NB4 (cell line): ENCODE data around the gene SLFN12L.
"Not testable (repeated sequence)": the region's sequence is repeated elsewhere in the genome, so short reads cannot be mapped to it uniquely, and the experiment has no call there.

Experiments
- DNase-seq: peaks from one replicate; pipeline ENCODE4 v3.0.0; 2010; ENCODE audit warnings: low read depth
- H3K4me3 ChIP-seq: one replicate; pipeline ENCODE4 v1.5.1; 2011; ENCODE audit warnings: mild to moderate bottlenecking, low read depth, low read length, moderate library complexity
- CTCF ChIP-seq: IDR thresholded peaks from one replicate; pipeline ENCODE4 v1.5.1; 2012; ENCODE audit warnings: low read depth, low read length
- MYC ChIP-seq: IDR thresholded peaks from 2 replicates; pipeline ENCODE4 v1.6.1; 2011; ENCODE audit warnings: low read depth, low read length
- POLR2A ChIP-seq: IDR thresholded peaks from 2 replicates; pipeline ENCODE4 v1.6.1; 2011; ENCODE audit warnings: mild to moderate bottlenecking; ENCODE audit not compliant: insufficient read length; ENCODE audit errors: extremely low read depth
- TF ChIP-seq, protein P1 (sequence below): IDR thresholded peaks from 2 replicates; pipeline ENCODE4 v1.6.1; 2011; ENCODE audit warnings: low read depth, low read length

Gene SLFN12L

DNA sequence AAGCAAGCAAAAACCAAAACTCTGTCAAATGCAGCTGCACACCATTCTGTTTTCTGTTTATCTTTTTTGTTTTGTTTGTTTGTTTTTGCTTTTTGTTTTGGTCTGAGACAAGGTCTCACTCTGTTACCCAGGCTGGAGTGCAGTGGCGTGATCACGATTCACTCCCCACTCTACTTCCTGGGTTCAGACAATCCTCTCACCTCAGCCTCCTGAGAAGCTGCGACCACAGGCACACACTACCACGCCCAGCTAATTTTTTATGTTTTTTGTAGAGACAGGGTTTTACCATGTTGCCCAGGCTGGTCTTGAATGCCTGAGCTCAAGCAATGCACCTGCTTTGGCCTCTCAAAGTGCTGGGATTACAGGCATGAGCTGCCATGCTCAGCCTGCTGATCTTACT lies 69.7 kb downstream of the SLFN12L start:
- TF ChIP-seq POLR2A (no peak), CTCF (no peak), MYC (no peak)
- TF ChIP-seq, protein P1, sequence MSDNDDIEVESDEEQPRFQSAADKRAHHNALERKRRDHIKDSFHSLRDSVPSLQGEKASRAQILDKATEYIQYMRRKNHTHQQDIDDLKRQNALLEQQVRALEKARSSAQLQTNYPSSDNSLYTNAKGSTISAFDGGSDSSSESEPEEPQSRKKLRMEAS = no peak
- DNase-seq = no peak
- H3K4me3 ChIP-seq = no peak overlapping the region

DNA sequence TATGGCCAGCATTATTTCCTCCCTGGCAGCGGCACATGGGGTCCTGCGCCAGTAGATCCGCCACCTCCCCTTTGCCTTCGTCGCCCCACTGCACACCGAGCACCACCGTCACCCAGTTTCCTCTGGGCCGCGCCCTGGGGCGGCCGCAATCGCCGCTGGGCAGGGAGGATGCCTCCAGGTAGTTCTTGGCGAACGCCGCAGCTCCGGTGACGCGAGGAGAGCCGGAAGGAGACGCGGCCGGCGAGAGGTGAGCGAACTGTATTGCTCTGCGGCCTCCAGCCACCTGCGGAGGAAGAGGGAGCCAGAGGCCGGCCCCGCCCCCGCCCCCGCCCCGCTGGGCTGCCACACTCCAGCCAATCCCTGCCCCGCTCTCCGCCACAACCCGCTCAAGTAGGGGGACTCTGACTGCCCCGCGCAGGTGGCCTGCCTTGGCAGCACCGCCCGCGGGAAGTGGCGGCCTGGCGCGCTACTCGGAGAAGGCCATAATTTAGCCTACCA lies 77.1 kb downstream of the SLFN12L start:
- DNase-seq = no peak
- no peak for TF ChIP-seq POLR2A
- no peak for TF ChIP-seq MYC
- TF ChIP-seq CTCF = no peak
- TF ChIP-seq, protein P1 = no peak
- H3K4me3 ChIP-seq = no peak overlapping the region

DNA sequence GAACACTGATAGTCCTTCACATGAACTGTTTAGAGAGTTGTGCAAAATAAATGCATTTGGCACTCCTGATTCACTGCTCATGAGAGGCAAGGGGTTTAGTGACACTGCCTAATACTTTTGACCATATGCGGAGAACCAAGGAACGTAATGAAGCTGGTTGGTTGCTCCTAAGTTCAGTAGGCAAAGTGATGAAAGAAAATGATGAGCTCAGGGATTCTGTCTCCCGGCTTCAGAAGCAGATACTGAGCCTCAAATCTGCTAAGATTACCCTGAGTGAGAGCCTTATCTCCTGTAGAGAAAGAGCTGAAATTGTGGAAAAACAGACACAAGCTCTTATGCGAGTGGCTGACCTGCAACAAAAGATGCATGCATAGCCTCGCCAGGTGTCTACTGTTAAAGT lies 83.4 kb downstream of the SLFN12L start:
- H3K4me3 ChIP-seq, DNase-seq: not testable (repeated sequence)

- TF ChIP-seq POLR2A (no peak), CTCF (no peak), MYC (no peak)
- TF ChIP-seq, protein P1 = no peak
- H3K4me3 ChIP-seq = no peak overlapping the region
- no peak for DNase-seq
These were observed 84.3 kb downstream of the SLFN12L start for GRCh38 chr17:35453171-35453570.

DNA sequence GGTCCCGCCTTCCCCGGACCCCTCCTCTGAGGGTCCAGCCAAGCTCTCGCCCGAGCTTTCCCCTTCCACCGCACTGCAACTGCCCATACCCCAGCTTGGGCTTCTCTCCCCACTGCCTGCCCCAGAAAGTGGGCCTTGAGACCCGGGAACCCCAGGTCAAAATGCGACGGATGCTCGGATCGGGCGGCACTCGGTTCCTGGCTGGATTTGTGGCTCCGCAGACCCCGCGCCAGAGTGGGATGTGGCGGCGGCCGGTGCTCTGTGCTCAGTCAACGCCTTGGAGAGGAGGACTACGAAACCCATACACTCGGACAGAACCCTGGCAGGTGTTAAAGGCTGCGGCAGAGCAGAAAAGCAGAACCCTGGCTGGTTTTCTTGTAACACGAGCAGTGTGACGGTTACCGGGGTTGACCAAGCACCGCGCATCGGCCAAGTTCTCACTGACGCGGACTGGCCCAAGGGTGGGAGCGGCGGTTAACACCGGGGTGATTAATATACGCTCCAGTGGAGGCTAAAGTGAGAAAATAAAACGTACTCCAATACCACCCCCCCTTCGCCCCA lies 88.0 kb downstream of the SLFN12L start:
- TF ChIP-seq MYC (0 out of 2 replicates have a peak, but pooled peaks have one; percentile 52), CTCF (no peak), POLR2A (peak; percentile 48)
- TF ChIP-seq, protein P1 = peak; percentile 46; the same call in 1 of the 2 replicates
- peak overlapping the region; percentile 85 for H3K4me3 ChIP-seq
- DNase-seq = peak; percentile 91

GRCh38 chr17:35448899-35449227 lies 88.6 kb downstream of the SLFN12L start:
- TF ChIP-seq, protein P1 = no peak
- TF ChIP-seq POLR2A (no peak), CTCF (no peak), MYC (no peak)
- H3K4me3 ChIP-seq = peak overlapping the region; percentile 85
- no peak for DNase-seq
